Islet precursor cell (in vitro differentiated cells): ENCODE data around the gene TMEM59.
"Not testable (repeated sequence)": the region's sequence is repeated elsewhere in the genome, so short reads cannot be mapped to it uniquely, and the experiment has no call there.

Experiments
- DNase-seq: peaks from one replicate; pipeline ENCODE4 v3.0.0-alpha.2; 2018

TMEM59 gene, protein sequence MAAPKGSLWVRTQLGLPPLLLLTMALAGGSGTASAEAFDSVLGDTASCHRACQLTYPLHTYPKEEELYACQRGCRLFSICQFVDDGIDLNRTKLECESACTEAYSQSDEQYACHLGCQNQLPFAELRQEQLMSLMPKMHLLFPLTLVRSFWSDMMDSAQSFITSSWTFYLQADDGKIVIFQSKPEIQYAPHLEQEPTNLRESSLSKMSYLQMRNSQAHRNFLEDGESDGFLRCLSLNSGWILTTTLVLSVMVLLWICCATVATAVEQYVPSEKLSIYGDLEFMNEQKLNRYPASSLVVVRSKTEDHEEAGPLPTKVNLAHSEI

GRCh38 chr1:54052934-54053744, at the start of gene TMEM59, which contains the start of gene TCEANC2:
Gene TMEM59, minus strand, starts transcription at chr1:54053204. Its CDS starts 16 bp downstream, at chr1:54053188.
Gene TCEANC2, plus strand, starts transcription at chr1:54053608. Its CDS starts 815 bp downstream, at chr1:54054423.
- peak; percentile 100 for DNase-seq

GRCh38 chr1:54100500-54100899, 47.5 kb upstream of the TMEM59 start:
- DNase-seq, result no peak

- DNase-seq, result no peak
Measured at GRCh38 chr1:54099061-54099610, 46.1 kb upstream of the TMEM59 start.

GRCh38 chr1:54096877-54097240, 43.9 kb upstream of the TMEM59 start:
- no peak for DNase-seq

DNA sequence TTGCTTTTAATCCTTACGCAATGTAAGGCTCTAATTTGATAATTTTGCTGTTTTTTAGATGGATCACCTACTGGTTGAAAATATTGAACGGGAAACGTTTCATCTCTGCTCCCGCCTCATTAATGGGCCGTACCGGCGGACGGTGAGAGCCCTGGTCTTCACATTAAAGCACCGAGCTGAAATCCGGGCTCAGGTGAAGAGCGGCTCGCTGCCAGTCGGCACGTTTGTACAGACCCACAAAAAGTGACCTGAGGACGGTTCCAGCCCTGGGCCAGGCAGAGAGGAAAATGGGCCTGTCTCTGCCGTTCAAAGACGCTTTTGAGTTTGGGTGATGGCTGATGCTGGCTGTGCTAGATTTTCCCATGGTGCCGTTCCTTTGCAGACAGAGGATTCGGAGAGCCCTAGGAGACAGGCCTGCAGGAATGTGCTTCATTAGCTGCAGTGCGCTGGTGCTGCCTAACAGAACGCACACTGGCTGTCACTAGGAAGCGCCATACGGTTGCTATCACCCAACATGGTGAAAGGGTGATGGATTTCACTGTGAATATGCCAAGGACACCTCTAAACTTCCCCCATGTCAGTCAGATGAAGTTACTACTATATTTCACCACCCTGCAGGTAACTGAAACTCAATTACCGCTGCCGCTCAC, 43.3 kb upstream of the TMEM59 start:
- no peak for DNase-seq

DNA sequence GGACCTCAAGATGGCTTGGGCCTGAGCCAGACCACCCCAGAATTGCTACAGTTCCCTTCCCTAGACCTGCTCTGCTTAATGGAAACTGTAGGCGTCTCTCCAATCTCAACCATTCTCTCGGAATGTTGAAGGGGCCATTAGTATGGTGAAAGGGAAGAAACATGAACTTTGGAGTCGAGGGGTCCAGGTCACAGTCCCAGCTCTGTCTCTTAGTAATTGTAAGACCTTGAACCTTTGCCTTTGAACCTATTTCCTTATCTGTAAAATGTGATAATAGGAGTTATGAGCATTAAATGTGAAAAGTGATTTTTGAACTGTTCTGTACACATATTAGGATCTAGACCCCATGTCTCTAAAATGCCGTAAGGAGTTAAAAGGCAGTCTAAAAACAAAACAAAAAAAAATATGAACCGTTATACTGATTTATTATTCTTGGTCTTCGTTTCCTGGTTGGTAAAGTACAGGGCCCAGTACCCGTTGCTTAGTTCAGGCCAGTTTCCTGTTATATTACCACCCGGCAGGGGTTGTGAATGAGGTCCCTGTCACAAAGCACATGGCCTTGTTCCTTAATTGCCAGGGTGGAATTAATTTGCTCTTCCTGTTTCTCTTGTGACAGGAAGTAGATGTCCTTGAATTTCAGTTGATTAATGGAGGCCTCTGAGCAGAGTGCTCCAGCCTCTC, 42.7 kb upstream of the TMEM59 start:
- DNase-seq, result no peak

- DNase-seq, result not testable (repeated sequence)
Measured at GRCh38 chr1:54094730-54095105, 41.7 kb upstream of the TMEM59 start.

GRCh38 chr1:54094001-54094729, 41.2 kb upstream of the TMEM59 start:
- DNase-seq, result no peak

GRCh38 chr1:54091666-54092065, 38.7 kb upstream of the TMEM59 start:
- DNase-seq, result no peak

DNA sequence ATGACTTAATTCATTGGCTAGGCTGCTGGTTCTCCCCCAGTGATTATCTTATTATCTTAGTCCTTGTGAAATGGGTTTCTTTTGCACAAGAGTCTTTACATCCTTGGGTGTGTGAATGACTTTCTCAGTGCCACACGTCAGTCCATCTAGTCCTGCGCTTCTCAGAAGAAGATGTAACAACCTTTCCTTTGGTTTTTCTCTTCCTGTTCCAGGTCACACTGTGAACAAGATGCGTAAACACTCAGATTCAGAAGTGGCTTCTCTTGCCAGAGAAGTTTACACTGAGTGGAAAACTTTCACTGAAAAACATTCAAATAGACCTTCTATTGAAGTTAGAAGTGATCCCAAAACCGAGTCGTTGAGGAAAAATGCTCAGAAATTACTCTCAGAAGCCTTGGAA, 35.4 kb upstream of the TMEM59 start:
- no peak for DNase-seq

- DNase-seq, result no peak
Measured at GRCh38 chr1:54086754-54087153, 33.8 kb upstream of the TMEM59 start.

- DNase-seq, result no peak
Measured at GRCh38 chr1:54084794-54085193, 31.8 kb upstream of the TMEM59 start.

- peak; percentile 94 for DNase-seq
Measured at GRCh38 chr1:54081306-54082270, 28.6 kb upstream of the TMEM59 start.

DNA sequence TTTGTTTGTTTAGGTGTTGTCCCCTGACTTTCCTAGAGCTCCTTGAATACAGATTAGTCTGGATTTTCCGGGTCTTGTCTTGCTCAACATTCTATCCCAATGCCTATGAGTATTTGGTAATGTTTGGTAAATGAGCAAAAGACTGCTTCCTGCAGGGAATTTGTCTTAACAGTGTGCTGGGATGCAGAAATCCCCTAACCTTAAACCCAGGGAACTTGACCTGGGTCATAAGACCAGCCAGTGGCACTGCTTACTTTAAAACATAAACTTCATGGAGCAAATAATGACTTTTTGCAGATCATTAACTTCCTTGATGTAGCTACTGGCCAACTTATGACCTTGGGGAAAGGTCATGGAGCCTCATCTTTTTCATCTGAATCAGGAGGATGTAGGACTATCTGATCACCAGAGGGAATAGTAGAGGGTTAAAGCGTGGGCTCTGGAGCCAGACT, 27.6 kb upstream of the TMEM59 start:
- DNase-seq, result no peak

- DNase-seq, result no peak
Measured at GRCh38 chr1:54077359-54077758, 24.4 kb upstream of the TMEM59 start.

DNA sequence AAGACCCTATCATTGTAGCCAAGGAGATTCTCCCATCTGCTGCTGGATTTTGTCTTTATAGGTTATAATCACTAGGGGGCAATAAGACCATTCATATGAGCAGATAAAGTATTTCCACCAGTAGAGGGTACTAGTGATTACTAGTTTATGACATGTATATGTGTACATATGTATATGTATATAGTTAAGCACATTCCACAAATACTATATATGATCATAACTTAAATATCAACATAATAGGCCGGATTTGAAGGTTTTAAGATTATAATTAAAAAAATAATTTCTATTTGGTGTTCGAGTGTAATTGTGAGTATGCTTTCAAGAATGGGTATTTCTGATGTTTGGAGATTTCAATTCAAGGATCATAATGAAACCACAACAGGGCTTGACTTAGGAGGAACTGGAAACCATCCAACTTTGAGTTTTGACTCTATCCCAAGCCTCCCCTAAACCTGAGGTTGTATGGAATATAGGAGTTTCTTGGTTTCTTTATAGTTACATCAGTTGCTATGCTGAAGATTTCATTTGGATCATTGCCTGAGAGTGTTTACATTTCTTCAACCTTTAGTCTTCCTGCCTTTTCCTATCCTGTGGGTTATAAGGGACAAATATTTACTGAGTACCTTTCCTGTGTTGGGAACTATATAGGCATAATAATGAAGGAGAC, 17.3 kb upstream of the TMEM59 start:
- no peak for DNase-seq

DNA sequence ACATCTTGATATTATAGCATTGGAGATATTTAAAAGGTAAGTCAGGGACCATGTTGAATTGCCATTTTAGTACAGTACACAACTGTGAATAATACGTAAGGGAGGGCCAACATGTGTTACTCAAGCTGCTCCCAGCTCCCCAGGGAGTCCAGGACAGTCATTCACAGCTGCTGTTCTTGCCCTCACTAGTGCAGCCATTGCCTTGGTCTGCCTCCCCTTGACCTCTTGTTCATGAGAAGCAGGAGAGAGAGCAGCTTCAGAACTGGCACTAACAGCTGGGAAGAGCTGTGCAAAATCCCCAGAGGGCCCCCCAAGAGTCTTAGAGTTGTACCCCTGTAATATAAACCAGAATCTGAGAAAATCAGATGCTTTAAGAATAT, 16.8 kb upstream of the TMEM59 start:
- DNase-seq, result no peak

GRCh38 chr1:54064299-54064698, 11.3 kb upstream of the TMEM59 start:
- DNase-seq, result no peak

DNA sequence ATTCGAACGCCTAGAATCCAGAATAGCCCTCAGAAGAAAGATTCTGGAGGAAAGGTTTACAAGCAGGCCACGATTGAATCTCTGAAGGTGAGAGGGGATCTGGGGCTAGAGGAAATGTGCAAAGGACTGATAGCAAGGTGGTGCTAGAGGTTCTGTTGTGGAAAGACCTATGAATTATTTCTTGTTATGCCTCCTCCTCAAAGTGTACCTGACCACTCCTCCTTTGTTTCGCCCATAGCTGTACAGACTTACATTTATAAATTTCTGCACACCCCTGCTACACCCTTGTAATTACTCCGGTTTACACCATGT, 1.4 kb upstream of the TMEM59 start:
- DNase-seq, result no peak

GRCh38 chr1:54053745-54054437, 887 bp upstream of the TMEM59 start:
- DNase-seq, result no peak
